Activated CD8-positive, alpha-beta memory T cell treated with anti-CD3 and anti-CD28 coated beads for 4 hours (primary cell): ENCODE results near the gene BNIP3.
"Not testable (repeated sequence)": the region's sequence is repeated elsewhere in the genome, so short reads cannot be mapped to it uniquely, and the experiment has no call there.

Experiments
- DNase-seq, 2 donors: peaks; one replicate each; pipeline ENCODE4 v3.0.0-alpha.2; 2020; ENCODE audit warnings: low read depth in 2 of 2

The BNIP3 gene

GRCh38 chr10:132001238-132001972 lies 19.7 kb upstream of the BNIP3 start:
- no peak for DNase-seq

GRCh38 chr10:131998845-131999681 lies 17.3 kb upstream of the BNIP3 start:
- no peak for DNase-seq

- no peak for DNase-seq
Observed at GRCh38 chr10:131998050-131998844, 16.5 kb upstream of the BNIP3 start.

- DNase-seq: no peak
Observed at GRCh38 chr10:131997366-131998049, 15.8 kb upstream of the BNIP3 start.

GRCh38 chr10:131996466-131997365 lies 15.0 kb upstream of the BNIP3 start:
- no peak for DNase-seq

GRCh38 chr10:131994435-131994834 lies 12.7 kb upstream of the BNIP3 start:
- no peak for DNase-seq

- no peak for DNase-seq
Observed at GRCh38 chr10:131993275-131993674, 11.6 kb upstream of the BNIP3 start.

- DNase-seq: no peak
Observed at GRCh38 chr10:131991726-131992125, 10.0 kb upstream of the BNIP3 start.

- not testable (repeated sequence) for DNase-seq
Observed at GRCh38 chr10:131987786-131988185, 6.1 kb upstream of the BNIP3 start.

GRCh38 chr10:131987301-131987700 lies 5.6 kb upstream of the BNIP3 start:
- DNase-seq: not testable (repeated sequence)

- not testable (repeated sequence) for DNase-seq
Observed at GRCh38 chr10:131986851-131987250, 5.1 kb upstream of the BNIP3 start.

- DNase-seq: no peak
Observed at GRCh38 chr10:131983780-131984179, 2.1 kb upstream of the BNIP3 start.

- no peak for DNase-seq
Observed at GRCh38 chr10:131982796-131983195, 1.1 kb upstream of the BNIP3 start.

GRCh38 chr10:131982185-131982756 lies 548 bp upstream of the BNIP3 start:
- no peak for DNase-seq

GRCh38 chr10:131980761-131981428 lies 828 bp downstream of the BNIP3 start:
- DNase-seq: no peak

GRCh38 chr10:131980321-131980720 lies 1.4 kb downstream of the BNIP3 start:
- no peak for DNase-seq

- no peak for DNase-seq
Observed at GRCh38 chr10:131979821-131980270, 1.9 kb downstream of the BNIP3 start.

GRCh38 chr10:131979336-131979735 lies 2.4 kb downstream of the BNIP3 start:
- DNase-seq: no peak

- no peak for DNase-seq
Observed at GRCh38 chr10:131978851-131979250, 2.9 kb downstream of the BNIP3 start.

- DNase-seq: no peak
Observed at GRCh38 chr10:131978366-131978765, 3.4 kb downstream of the BNIP3 start.
